GM21423 (cell line): ENCODE results near the gene TRDMT1.

Experiments
- ATAC-seq: cut with Tn5 transposase; IDR thresholded peaks from one replicate; pipeline ENCODE4 v1.9.1; 2021; ENCODE audit warnings: mild to moderate bottlenecking, moderate library complexity; ENCODE audit not compliant: unreplicated experiment

TRDMT1 gene

GRCh38 chr10:17106991-17107390, 94.5 kb downstream of the TRDMT1 start:
- ATAC-seq = no peak

DNA sequence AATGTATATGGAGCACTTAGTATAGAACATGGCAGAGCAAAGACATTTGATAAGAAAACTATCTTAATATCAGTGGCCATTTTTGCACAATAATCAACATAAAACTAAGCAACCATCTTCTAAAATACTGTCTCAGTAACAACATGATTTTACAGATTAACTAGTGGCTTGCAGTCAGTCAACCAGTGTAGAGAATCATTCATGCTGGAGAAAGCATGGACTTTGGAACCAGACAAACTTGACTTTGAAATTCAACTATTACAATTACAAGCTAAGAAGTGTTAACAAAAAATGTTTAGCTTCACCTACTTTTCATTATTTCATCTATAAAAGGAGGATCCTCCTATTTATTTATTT, 99.6 kb downstream of the TRDMT1 start:
- ATAC-seq = no peak

GRCh38 chr10:17101257-17101909, 100.1 kb downstream of the TRDMT1 start:
- ATAC-seq = no peak

DNA sequence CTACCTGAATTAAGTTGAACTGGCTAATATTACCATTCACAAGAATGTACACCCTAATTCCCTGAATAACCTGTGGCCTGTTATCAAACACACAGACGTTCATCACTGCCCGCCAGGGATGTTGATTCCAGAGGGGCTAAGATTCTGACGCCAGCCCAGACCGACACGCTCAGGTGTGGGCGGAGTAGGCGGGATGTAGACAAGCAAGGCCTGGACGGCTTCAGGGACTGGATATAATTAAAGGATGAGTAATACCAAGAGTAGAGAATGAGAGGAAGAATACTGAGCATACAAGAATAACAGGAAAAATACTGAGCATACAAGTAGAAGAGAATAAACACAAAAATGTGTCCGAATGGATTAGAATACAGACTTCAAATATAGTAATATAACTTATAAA, 100.9 kb downstream of the TRDMT1 start:
- no peak for ATAC-seq

DNA sequence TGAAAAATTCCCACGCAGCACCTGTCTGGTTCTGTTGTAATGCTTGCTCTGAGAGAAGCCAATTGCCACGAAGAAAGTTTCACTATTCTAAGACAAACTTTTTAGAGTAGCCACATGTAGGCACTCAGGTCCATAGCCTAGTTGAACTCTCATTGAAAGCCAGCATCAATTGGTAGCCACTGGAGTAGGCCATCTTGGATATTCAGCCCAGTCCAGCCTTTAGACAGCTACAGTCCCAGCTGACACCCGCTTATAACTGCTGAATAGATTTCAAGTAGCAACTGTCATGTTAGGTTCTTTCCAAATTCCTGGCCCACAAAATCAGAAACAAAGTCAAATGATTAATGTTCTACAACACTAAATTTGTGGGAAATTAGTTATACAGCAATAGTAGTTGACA, 103.5 kb downstream of the TRDMT1 start:
- ATAC-seq = no peak
